ENCODE data around the gene LIPK. TPM values are rescaled to one million over a fixed set of nuclear protein-coding genes. Genes with fewer than 3 reads are reported as not detected.

LIPK gene
- total RNA-seq, 1 experiment from 2014 or later = not detected

- no peaks in the 10 kb centered on the region for H3K4me1 ChIP-seq (ENCODE audit: insufficient read depth, low read length)
- ChIA-PET CTCF (no interaction called here), POLR2A (ENCODE audit: unreplicated experiment) (no interaction called here)
- H3K9me3 ChIP-seq (ENCODE audit: low read length) = no peaks in the 10 kb centered on the region
- intact Hi-C loops (cut with micrococcal nuclease) = no loop called here
- DNase-seq = no peak
- no peak overlapping the region for H3K27ac ChIP-seq (ENCODE audit: low read length)
- no peak overlapping the region for H3K9ac ChIP-seq (ENCODE audit: low read length)
- H2AFZ ChIP-seq (ENCODE audit: low read length) = no peak overlapping the region
- no peak overlapping the region for H3K4me2 ChIP-seq (ENCODE audit: low read length)
- H3K79me2 ChIP-seq (ENCODE audit: low read length) = no peaks in the 10 kb centered on the region
- no peaks in the 10 kb centered on the region for H3K27me3 ChIP-seq (ENCODE audit: low read length)
- no peaks in the 10 kb centered on the region for H3K36me3 ChIP-seq (ENCODE audit: low read depth, low read length)
- H3K9me2 ChIP-seq (replicated peaks; ENCODE audit: low read length) = no peaks in the 10 kb centered on the region
- no peak overlapping the region for H3K4me3 ChIP-seq (ENCODE audit: low read length)
- no peaks in the 10 kb centered on the region for H3F3A ChIP-seq (ENCODE audit: low read length, unreplicated experiment)
- no peak for ATAC-seq
- TF ChIP-seq CTCF (conservative IDR thresholded peaks at IDR 0.05; ENCODE audit: low read depth, low read length) (no peak), EZH2 (IDR thresholded peaks at IDR 0.05; ENCODE audit: low read length, unreplicated experiment) (no peak), EZH2phosphoT487 (IDR thresholded peaks at IDR 0.05; ENCODE audit: borderline replicate concordance, low read length) (no peak)
- H4K20me1 ChIP-seq (ENCODE audit: low read length) = no peaks in the 10 kb centered on the region
- no TSS peak for BruUV-seq (replicated peaks)
These were observed 46.1 kb upstream of the LIPK start for GRCh38 chr10:88659725-88660597.

GRCh38 chr10:88660598-88660884 lies 45.5 kb upstream of the LIPK start:
- DNase-seq (no peak), ATAC-seq (no peak)
- no peaks in the 10 kb centered on the region for H3K27me3 ChIP-seq (ENCODE audit: low read length)
- H3K4me1 ChIP-seq (ENCODE audit: insufficient read depth, low read length) = no peaks in the 10 kb centered on the region
- ChIA-PET CTCF (no interaction called here), POLR2A (ENCODE audit: unreplicated experiment) (no interaction called here)
- TF ChIP-seq CTCF (conservative IDR thresholded peaks at IDR 0.05; ENCODE audit: low read depth, low read length) (no peak), EZH2 (IDR thresholded peaks at IDR 0.05; ENCODE audit: low read length, unreplicated experiment) (no peak), EZH2phosphoT487 (IDR thresholded peaks at IDR 0.05; ENCODE audit: borderline replicate concordance, low read length) (no peak)
- H3K9me2 ChIP-seq (replicated peaks; ENCODE audit: low read length) = no peaks in the 10 kb centered on the region
- H3K27ac ChIP-seq (ENCODE audit: low read length) = no peak overlapping the region
- H3K9me3 ChIP-seq (ENCODE audit: low read length) = no peaks in the 10 kb centered on the region
- H3K4me2 ChIP-seq (ENCODE audit: low read length) = no peak overlapping the region
- intact Hi-C loops (cut with micrococcal nuclease) = no loop called here
- H3K79me2 ChIP-seq (ENCODE audit: low read length) = no peaks in the 10 kb centered on the region
- no TSS peak for BruUV-seq (replicated peaks)
- H3K9ac ChIP-seq (ENCODE audit: low read length) = no peak overlapping the region
- no peaks in the 10 kb centered on the region for H3K36me3 ChIP-seq (ENCODE audit: low read depth, low read length)
- no peak overlapping the region for H2AFZ ChIP-seq (ENCODE audit: low read length)
- H3K4me3 ChIP-seq (ENCODE audit: low read length) = no peak overlapping the region
- no peaks in the 10 kb centered on the region for H4K20me1 ChIP-seq (ENCODE audit: low read length)
- no peaks in the 10 kb centered on the region for H3F3A ChIP-seq (ENCODE audit: low read length, unreplicated experiment)

- POLR2A ChIA-PET (ENCODE audit: unreplicated experiment) = no interaction called here
- intact Hi-C loops (cut with micrococcal nuclease) = no loop called here
- H4K20me1 ChIP-seq (ENCODE audit: low read length) = no peaks in the 10 kb centered on the region
- H3K4me2 ChIP-seq (ENCODE audit: low read length) = no peak overlapping the region
- DNase-seq = no peak
- CTCF ChIA-PET = no interaction called here
- no peak overlapping the region for H2AFZ ChIP-seq (ENCODE audit: low read length)
- no peaks in the 10 kb centered on the region for H3K79me2 ChIP-seq (ENCODE audit: low read length)
- no peaks in the 10 kb centered on the region for H3K27me3 ChIP-seq (ENCODE audit: low read length)
- H3K36me3 ChIP-seq (ENCODE audit: low read depth, low read length) = no peaks in the 10 kb centered on the region
- no peak overlapping the region for H3K9ac ChIP-seq (ENCODE audit: low read length)
- no peak overlapping the region for H3K27ac ChIP-seq (ENCODE audit: low read length)
- no peaks in the 10 kb centered on the region for H3K4me1 ChIP-seq (ENCODE audit: insufficient read depth, low read length)
- H3F3A ChIP-seq (ENCODE audit: low read length, unreplicated experiment) = no peaks in the 10 kb centered on the region
- no peaks in the 10 kb centered on the region for H3K9me2 ChIP-seq (replicated peaks; ENCODE audit: low read length)
- no peak overlapping the region for H3K4me3 ChIP-seq (ENCODE audit: low read length)
- ATAC-seq = no peak
- no TSS peak for BruUV-seq (replicated peaks)
- no peaks in the 10 kb centered on the region for H3K9me3 ChIP-seq (ENCODE audit: low read length)
- no peak for TF ChIP-seq EZH2 (IDR thresholded peaks at IDR 0.05; ENCODE audit: low read length, unreplicated experiment)
- TF ChIP-seq EZH2phosphoT487 (IDR thresholded peaks at IDR 0.05; ENCODE audit: borderline replicate concordance, low read length) = no peak
- no peak for TF ChIP-seq CTCF (conservative IDR thresholded peaks at IDR 0.05; ENCODE audit: low read depth, low read length)
These were observed 45.0 kb upstream of the LIPK start for GRCh38 chr10:88661018-88661417.
